GM12891 (cell line): ENCODE results near the gene JUND.

Experiments used
- DNase-seq: peaks from one replicate; pipeline ENCODE4 v3.0.0; 2011; ENCODE audit warnings: low spot score; ENCODE audit not compliant: insufficient read length
- FAIRE-seq: peaks from 2 replicates; lab custom pipeline; 2011; peaks lifted over from hg19 to GRCh38; lab: Jason Lieb, UNC
- PAX5 ChIP-seq: IDR thresholded peaks from 2 replicates; pipeline ENCODE4 v1.6.1; 2011; ENCODE audit warnings: low read length, moderate library complexity, mild to moderate bottlenecking; ENCODE audit not compliant: insufficient read depth, severe bottlenecking
- POLR2A ChIP-seq: IDR thresholded peaks from 2 replicates; pipeline ENCODE4 v1.6.1; 2011; ENCODE audit warnings: low read depth, low read length, control low read depth
- POLR2AphosphoS5 ChIP-seq: IDR thresholded peaks from 2 replicates; pipeline ENCODE4 v1.6.1; 2011; ENCODE audit warnings: low read depth, low read length, control low read depth
- POU2F2 ChIP-seq: IDR thresholded peaks from 2 replicates; pipeline ENCODE4 v1.6.1; 2011; ENCODE audit warnings: low read depth, mild to moderate bottlenecking, control low read depth, low read length, moderate library complexity
- SPI1 ChIP-seq: IDR thresholded peaks from 2 replicates; pipeline ENCODE4 v1.6.1; 2011; ENCODE audit warnings: low read depth, low read length, control low read depth
- TAF1 ChIP-seq: IDR thresholded peaks from 2 replicates; pipeline ENCODE4 v1.6.1; 2011; ENCODE audit warnings: low read depth, low read length, control low read depth

The JUND gene

DNA sequence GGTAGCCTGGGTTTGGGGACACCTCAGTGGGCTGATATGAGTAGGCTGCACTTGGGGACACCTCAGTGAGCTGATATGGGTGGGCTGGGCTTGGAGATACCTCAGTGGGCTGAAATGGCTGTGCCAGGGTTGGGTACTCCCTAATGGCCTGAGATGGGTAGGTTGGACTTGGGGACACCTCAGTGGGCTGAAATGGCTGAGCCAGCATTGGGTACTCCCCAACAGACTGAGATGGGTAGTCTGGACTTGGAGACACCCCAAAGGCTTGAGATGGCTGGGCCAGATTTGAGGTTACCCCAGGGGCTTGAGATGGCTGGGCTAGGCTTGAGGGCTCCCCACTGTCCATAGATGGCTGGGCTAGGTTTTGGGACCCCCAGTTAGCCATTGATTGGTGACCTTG is 19.3 kb downstream of the JUND start:
- FAIRE-seq (no peak), DNase-seq (no peak)
- TF ChIP-seq POLR2AphosphoS5 (no peak), SPI1 (no peak), POLR2A (no peak), PAX5 (no peak), POU2F2 (no peak), TAF1 (no peak)

DNA sequence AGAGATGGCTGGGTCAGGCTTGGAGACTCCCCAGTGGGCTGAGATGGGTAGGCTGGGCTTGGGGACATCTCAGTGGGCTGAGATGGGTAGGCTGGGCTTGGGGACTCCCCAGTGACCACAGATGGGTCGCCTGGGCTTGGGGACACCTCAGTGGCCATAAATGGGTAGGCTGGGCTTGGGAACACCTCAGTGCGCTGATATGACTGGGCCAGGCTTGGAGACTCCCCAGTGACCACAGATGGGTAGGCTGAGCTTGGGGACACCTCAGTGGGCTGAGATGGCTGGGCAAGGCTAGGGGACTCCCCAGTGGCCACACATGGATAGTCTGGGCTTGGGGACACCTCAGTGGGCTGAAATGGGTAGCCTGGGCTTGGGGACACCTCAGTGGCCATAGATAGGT is 19.9 kb downstream of the JUND start:
- DNase-seq (no peak), FAIRE-seq (no peak)
- TF ChIP-seq TAF1 (no peak), SPI1 (no peak), POLR2A (no peak), POLR2AphosphoS5 (no peak), POU2F2 (no peak), PAX5 (no peak)

- no peak for DNase-seq
- FAIRE-seq, result no peak
- TF ChIP-seq TAF1 (no peak), POU2F2 (no peak), SPI1 (no peak), POLR2A (no peak), PAX5 (no peak), POLR2AphosphoS5 (no peak)
Measured at GRCh38 chr19:18259893-18260292, 21.5 kb downstream of the JUND start.

DNA sequence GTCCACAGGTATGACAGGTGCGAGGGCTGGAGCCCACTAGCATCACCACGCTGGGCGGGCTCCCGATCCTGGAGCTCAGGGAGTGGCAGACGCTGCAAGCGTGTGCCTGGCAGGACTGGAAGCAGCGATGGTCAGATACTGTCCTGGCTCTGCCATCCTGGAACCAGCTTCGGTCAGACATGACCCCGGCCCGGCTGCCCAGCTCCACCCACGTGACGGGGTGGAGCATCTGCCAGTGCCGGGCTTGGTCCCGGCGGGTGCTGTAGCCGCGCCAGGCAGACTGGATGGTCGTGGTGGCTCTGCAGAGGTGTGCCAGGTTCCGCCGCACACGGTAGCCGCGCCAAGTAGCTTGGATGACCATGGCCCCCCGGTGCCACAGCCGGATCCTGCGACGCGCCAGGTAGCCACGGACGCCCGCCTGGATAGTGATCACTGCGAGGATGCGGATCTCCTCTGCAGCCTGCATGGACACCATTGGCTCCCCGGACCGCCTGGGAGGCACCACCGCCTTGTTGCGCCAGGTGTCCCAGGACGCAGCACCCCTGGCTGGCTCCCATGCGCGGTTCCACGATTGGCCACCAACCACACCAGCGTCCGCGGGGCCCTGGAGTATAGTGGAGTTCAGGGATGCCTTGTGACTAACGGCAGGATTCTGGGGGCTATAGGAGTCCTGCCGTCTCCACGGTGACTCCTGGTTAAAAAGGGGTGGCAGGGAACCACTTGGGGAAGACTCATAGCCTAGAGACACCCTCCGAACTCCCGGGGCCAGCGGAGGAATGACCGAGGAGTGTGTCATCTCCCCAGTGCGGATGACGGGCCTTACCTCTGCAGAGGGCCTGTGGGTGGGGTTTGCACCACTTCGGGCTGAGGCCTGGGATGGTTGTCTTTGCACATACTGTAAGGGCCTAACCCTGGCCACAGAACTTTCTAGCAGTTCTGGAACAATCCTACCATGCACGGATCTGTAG is 23.6 kb downstream of the JUND start:
- FAIRE-seq, result no peak
- TF ChIP-seq PAX5, result no peak
- no peak for TF ChIP-seq POLR2A
- no peak for TF ChIP-seq TAF1
- TF ChIP-seq POU2F2, result no peak
- no peak for TF ChIP-seq SPI1
- TF ChIP-seq POLR2AphosphoS5, result no peak
- no peak for DNase-seq

DNA sequence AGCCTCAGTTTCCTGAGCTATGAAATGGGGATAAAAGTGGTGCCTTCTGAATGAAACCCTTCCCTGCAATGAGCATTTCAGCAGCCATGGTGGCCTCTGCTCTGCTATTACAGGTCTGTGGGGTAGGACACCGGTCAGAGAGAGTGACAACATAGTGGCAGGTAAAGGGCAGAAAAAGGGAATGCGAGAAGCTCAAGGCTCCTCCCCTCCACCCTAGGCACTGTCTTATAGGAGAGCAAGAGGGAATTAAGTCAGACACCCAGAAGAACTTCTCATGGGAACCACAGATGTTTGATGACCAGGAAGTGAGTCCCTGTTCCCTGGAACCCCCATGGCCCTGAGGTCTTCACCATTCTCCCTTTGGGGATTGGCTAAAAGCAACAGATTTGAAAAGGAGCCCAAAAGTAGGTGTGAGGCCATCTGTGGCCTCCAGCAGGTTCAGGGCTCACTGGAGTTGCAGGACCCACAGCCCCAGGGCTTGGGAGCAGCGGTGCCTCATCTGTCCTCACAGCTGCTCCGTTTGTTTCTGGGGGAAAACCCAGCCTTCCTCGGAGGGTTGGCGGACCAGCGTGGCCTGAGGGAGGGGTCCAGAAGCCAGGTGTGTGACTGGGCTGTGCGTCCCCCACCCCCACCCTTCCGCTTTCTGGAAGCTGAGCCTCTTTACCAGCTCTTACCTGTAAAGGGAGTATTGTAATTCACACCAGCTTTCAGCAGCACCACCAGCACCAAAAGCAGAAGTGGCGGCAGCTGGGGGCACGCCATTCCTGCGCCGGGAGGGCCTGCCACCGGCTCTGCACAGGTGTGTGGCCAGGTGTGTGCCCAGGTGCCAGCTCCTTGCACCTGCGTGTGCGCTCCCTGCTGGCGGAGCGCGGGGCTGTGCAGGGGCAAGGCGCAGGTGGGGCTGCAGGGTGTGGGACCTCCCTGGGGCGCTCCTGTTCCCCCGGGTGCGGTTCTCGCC is 26.6 kb downstream of the JUND start:
- peak; percentile 40 for FAIRE-seq

DNA sequence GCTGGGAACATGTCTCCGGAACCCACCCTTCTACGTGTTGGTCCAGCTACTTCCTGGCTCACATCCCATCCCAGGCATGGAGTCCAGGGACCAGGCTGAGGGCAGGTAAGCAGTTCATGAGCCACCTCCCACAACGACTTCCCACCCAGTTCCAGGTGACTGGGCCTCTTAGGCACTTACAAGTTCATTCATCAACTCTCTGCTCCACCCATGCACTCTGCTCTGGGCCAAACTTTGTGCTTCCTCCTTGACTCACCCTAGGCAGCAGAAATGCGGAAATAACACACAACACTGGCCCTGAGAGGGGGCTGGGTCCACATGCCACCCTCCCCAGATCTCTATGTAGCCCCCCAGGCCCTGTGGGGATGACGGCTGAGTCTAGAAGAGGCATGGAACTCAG is 27.7 kb downstream of the JUND start:
- DNase-seq (no peak), FAIRE-seq (peak; percentile 82)
- TF ChIP-seq POU2F2, result no peak
- TF ChIP-seq SPI1, result no peak

More for the DNA sequence above, 26.6 kb downstream of the JUND start:
- TF ChIP-seq SPI1 (peak; percentile 62; the same call in 1 of the 2 replicates), TAF1 (no peak), POU2F2 (no peak)
- DNase-seq, result no peak

- TF ChIP-seq POLR2AphosphoS5, result no peak
- TF ChIP-seq PAX5, result no peak
- TF ChIP-seq POLR2A, result no peak
- no peak for DNase-seq
- no peak for FAIRE-seq
Measured at GRCh38 chr19:18253130-18253529, 28.3 kb downstream of the JUND start.

- FAIRE-seq, result no peak
- DNase-seq, result no peak
- TF ChIP-seq PAX5 (no peak), POLR2AphosphoS5 (no peak), TAF1 (no peak), POU2F2 (no peak), SPI1 (no peak), POLR2A (no peak)
Measured at GRCh38 chr19:18252370-18252717, 29.1 kb downstream of the JUND start.

DNA sequence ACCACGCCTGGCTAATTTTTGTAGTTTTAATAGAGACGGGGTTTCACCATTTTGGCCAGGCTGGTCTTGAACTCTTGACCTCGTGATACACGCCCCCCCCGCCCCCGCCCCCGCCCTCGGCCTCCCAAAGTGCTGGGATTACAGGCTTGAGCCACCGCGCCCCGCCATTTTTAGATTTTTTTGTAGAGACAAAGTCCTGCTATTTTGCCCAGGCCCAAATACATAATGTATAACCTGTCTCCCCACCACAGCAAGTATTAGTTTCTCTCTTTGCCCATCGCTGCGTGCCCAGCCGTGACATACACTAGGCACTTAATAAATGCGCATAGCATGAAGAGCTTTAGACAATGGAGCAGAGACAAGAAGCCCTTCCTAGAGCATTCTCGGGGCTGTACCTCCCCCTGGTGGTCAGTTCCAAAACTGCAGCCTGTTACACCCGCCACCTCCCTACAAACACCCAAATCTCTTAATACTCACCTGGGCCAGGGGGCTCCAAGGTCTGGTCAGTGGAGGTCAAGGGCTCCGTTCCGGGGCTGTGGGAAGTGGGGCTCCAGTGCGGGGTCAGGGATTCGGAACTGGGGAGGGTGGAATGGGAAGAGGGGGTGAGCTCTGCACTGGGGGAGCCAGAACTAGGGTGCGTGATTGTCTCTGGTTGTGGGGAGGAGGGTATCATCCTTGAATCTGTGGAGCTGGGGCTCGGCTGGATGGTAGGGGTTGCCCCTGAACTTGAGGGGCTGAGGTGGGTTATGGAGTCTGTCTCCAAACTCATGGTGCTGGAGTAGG is 29.6 kb downstream of the JUND start:
- TF ChIP-seq POU2F2 (no peak), TAF1 (no peak), SPI1 (no peak), PAX5 (no peak), POLR2A (no peak), POLR2AphosphoS5 (no peak)
- DNase-seq (peak; percentile 80), FAIRE-seq (peak; percentile 95)
